Right lung (tissue), 5 donors: ENCODE results near the gene PROK1. TPM values are rescaled to one million over a fixed set of nuclear protein-coding genes. Genes with fewer than 3 reads are reported as not detected.

ENCODE experiments used
- polyA plus RNA-seq, 5 donors: library from polyadenylated mRNA; unstranded; fragments of 120-200 nt; gene quantifications; one replicate each; pipeline versions ENCODE4 v1.2.1 to v1.2.3, GENCODE V29; 2013; ENCODE audit warnings: inconsistent platforms in 1 of 5, low replicate concordance in 1 of 5; ENCODE audit not compliant: insufficient read length in 5 of 5, insufficient read depth in 1 of 5

PROK1 gene
- polyA plus RNA-seq, 5 donors: 0.10 to 0.19 TPM; not detected in 3

Other genes with a start within 250 kb of the PROK1 start
- gene KCNC4, start 240.8 kb upstream of the PROK1 start, polyA plus RNA-seq: 10 to 100 TPM in 4 of 5 donors, 1 to 10 TPM in 1; 7.8 to 13.0 (median 10.9) TPM
- gene RBM15, start 111.8 kb upstream of the PROK1 start, polyA plus RNA-seq: 10 to 100 TPM in 3 of 5 donors, 1 to 10 TPM in 2; 7.5 to 13.2 (median 11.0) TPM
- 1 to 10 TPM; 4.2 to 7.7 (median 7.2) TPM for gene SLC16A4, start 60.1 kb upstream of the PROK1 start, polyA plus RNA-seq
- gene LAMTOR5, start 43.5 kb upstream of the PROK1 start, polyA plus RNA-seq: 100 to 1,000 TPM; 108 to 128 (median 124) TPM
- gene KCNA10, start 68.0 kb downstream of the PROK1 start, polyA plus RNA-seq: not detected
- under 1 TPM; 0.62 to 0.99 (median 0.81) TPM for gene KCNA2, start 155.2 kb downstream of the PROK1 start, polyA plus RNA-seq
- gene KCNA3, start 223.8 kb downstream of the PROK1 start, polyA plus RNA-seq: 1 to 10 TPM in 2 of 5 donors, under 1 TPM in 3; 0.53 to 1.5 (median 0.89) TPM